Fibroblast of skin of scalp (primary cell): ENCODE measurements around the gene FBP1.
A peak's percentile ranks its signal among the peaks of the same experiment; 100 is the strongest.
"Not testable (repeated sequence)": the region's sequence is repeated elsewhere in the genome, so short reads cannot be mapped to it uniquely, and the experiment has no call there.

Experiments
- DNase-seq: peaks from one replicate; pipeline ENCODE4 v3.0.0-alpha.2; 2013

FBP1 gene

DNA sequence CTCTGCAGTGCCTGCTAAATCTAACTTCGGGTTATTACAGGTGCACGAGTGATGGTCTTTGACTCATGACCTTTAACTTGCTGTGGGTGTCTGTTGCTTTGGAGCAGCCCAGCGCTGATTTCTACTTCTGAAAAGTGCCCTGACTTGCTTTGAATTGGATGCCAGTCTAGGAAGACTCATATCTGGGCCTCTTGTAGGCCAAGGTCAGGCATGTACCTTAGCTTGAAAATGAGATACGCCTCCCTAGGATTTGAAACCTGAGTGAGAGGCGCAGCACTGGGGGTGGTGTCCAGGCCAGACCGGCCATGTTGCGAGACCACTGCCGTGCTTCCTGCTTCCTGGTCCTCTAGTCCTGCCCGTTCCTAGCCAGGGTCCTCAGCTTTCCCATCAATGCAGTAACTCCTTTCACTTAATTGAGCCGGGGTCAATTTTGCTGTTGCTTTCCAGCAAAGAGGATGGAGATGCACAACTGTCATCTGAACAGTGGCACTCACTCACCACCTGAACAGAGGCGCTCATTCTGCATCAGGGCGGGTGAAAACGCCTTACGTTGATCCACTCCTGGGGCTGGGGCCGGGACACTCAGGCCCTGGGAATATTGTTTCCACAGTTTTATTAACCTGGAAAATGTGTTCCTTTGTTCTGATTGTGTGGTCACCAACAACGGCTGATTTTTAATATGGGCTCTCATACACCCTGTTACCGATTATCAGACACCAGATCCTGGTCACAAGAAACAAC is 70.2 kb downstream of the FBP1 start:
- DNase-seq: no peak

DNA sequence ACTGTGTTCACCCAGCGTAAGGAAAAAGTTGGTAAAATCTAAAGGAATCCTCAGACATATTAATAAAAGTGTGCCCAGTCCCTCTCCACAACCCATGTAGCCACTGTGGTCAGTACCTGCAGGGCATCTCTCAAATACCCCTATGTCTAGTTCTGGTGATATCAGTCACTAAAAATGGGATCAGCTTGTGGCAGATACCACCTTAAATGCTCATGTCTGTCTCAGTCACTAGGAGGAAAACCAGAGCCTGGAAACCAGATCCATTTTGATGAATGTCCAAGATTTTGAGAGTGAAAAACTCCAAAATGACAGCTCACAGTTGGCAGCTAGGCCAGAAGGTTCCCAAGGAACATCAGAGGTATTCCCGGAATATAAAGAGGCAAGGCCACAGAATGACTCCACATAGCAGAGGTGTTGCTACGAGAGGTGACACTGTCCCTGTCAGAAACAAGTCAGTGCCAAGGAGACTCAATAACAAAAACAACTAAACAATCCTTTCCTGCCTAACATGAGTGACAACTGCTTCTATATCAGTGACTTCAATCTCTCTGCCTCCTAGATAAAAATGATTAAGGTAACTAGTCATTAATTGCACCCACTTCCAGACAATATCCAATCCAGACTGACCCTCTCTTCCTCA is 70.9 kb downstream of the FBP1 start:
- DNase-seq: no peak

GRCh38 chr9:94567271-94567670 is 72.0 kb downstream of the FBP1 start:
- DNase-seq: no peak

- no peak for DNase-seq
Measured at GRCh38 chr9:94566550-94566949, 72.8 kb downstream of the FBP1 start.

DNA sequence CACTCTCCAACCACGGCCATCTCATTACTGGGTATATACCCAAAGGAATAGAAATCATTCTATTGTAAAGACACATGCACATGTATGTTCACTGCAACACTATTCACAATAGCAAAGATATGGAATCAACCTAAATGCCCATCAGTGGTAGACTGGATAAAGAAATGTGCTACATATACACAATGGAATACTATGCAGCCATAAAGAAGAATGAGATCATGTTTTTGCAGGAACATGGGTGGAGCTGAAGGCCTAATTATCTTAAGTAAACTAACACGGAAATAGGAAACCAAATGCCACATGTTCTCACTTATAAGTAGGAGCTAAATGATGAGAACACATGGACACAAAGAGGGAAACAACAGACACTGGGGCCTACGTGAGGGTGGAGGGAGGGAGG is 75.0 kb downstream of the FBP1 start:
- DNase-seq: not testable (repeated sequence)

- DNase-seq: no peak
Measured at GRCh38 chr9:94563548-94563947, 75.8 kb downstream of the FBP1 start.

DNA sequence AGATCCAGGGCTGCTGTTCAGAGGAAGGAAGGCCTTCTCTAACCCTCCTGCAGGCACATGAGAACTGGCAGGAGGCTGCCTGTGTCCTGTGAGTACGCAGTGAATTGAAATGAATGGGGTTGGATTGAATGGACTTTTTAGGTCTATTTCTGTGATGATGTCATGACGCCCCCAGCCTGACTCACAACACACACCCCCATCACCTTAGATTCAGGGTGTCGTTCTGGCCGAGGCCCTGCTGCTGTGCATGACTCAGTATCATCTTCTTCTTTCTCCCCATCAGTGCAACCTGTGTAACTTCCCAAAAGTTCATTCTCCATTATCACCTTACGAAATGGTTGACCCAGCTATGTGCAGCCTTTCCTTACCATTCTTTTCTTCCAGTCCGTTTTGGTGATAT is 79.1 kb downstream of the FBP1 start:
- no peak for DNase-seq

DNA sequence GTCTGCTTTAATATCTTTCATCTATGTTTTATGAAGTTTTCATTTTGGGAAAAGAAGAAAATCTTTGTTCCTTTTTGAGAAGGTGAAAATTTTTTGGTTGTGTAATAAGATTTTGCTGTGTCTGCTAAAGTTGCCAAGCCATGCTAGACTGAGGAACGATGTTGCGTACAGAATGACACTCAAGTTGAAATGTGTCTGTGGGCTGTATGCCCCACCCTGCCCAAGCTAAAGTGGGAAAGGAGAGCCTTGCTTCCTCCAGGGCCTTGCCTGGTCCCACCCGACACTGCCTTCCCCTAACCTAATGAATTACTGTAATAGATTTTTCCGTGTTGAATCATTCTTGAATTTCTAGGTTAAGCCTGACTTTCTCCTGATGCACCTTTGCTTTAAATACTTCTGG is 81.9 kb downstream of the FBP1 start:
- no peak for DNase-seq

DNA sequence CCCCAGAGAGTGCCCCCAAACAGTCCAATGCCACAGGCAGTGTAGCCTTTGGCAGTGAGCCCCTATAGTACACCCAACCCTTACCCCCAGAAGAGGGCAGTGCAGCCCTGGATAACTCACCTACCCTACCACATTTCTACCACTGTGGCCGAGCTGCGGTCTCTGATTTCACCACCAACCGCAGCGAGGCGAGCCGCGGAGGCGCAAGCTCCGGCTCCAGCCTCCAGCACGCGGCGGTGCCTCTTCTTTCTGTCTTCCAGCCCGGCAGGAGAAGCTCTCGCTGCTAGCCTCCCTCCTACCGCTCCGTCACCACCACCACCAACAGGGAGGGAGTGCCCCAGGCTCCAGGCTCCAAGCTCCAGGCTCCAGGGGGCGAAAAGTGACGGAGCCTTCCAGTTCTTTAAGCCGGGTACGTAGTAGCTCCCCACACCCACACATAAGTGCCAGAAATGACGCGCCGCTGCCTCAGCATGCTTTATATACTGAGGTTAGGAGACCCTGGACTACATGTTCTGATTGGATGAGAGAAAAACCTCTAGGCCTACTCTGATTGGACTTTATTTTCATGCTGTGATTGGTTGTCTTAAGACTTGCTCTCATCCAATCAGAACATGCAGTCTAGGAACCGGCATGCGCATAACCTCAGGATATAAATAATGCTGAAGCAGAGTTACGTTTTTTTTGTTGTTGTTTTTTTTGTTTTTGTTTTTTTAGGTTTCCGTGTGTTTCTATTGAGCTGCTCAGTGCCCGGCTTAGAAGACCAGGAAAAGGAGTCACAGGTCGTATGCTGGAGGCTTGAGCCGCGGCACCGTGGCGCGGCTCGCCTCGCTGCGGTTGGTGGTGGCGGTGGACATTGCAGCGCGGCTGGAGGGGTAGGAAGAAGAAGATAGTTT is 84.6 kb downstream of the FBP1 start, which contains the start of gene PCAT7:
TSS of gene PCAT7 (plus strand) at position 645 of the 893 bp plus-strand sequence.
- DNase-seq: peak; percentile 68

DNA sequence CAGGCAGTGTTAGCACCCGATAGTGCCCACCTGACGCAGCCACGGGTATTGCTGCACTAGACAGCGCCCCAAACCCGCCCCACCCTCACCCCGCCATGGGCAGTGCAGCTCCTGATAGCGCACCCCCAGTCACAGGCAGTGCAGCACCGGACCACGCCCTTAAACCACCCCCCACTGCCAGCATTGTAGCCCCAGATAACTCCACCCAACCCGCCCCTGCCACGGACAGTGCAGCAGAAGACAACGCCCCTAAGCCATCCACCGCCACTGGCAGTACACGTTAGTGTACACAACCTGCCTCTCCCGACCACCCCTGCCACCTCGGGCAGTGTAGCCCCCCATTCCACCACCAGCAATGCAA is 85.3 kb downstream of the FBP1 start:
- no peak for DNase-seq
